Astrocyte of the cerebellum (primary cell): ENCODE results near the gene UBE2O.

Experiments
- DNase-seq: peaks from one replicate; pipeline ENCODE4 v3.0.0-alpha.2; 2011; ENCODE audit warnings: low read depth
- H3K4me3 ChIP-seq: 2 replicates; pipeline ENCODE4 v1.5.1; 2011; ENCODE audit warnings: mild to moderate bottlenecking, low read depth, low read length, moderate library complexity
- CTCF ChIP-seq: IDR thresholded peaks from 2 replicates; pipeline ENCODE4 v1.5.1; 2012; ENCODE audit warnings: low read length, low read depth, moderate library complexity, mild to moderate bottlenecking; ENCODE audit errors: missing control alignments
- in situ Hi-C: cut with HindIII; loops from 2 replicates; pipeline ENCODE4 v1.10.0; 2017; ENCODE audit warnings: low sequenced_read_pairs

UBE2O gene

DNA sequence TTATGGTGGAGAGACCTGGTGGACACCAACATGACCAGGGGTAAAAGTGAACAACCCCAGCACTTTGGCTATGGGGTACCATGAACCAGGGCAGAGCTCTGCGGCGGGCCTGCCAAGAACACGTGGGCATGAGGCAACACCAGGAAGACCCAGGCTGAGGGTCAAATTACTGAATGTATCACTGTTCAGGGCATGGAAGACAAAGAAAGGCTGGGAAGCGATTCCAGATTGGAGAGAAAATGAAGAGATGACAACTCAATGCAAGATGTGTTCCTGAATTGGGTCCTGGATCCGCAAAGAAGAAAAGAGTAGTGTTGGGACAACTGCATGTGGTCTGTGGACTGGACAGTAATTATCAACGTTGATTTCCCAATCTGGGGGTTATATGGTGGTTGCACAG lies 48.7 kb downstream of the UBE2O start:
- DNase-seq, result no peak
- no peak for TF ChIP-seq CTCF
- no peak overlapping the region for H3K4me3 ChIP-seq
- in situ Hi-C loops, result no loop called here

- in situ Hi-C loops, result no loop called here
- no peak for DNase-seq
- H3K4me3 ChIP-seq, result no peak overlapping the region
- TF ChIP-seq CTCF, result no peak
Observed at GRCh38 chr17:76402711-76403110, 50.2 kb downstream of the UBE2O start.

- no peak for TF ChIP-seq CTCF
- in situ Hi-C loops, result no loop called here
- DNase-seq, result no peak
- H3K4me3 ChIP-seq, result no peak overlapping the region
Observed at GRCh38 chr17:76399175-76400172, 53.5 kb downstream of the UBE2O start.

- in situ Hi-C loops, result no loop called here
- no peak overlapping the region for H3K4me3 ChIP-seq
- no peak for DNase-seq
- TF ChIP-seq CTCF, result no peak
Observed at GRCh38 chr17:76398523-76399174, 54.3 kb downstream of the UBE2O start.

- in situ Hi-C loops, result no loop called here
- TF ChIP-seq CTCF, result peak; percentile 96
- no peak overlapping the region for H3K4me3 ChIP-seq
- peak; percentile 82 for DNase-seq
Observed at GRCh38 chr17:76397687-76398522, 55.0 kb downstream of the UBE2O start.

GRCh38 chr17:76397184-76397583 lies 55.8 kb downstream of the UBE2O start:
- TF ChIP-seq CTCF, result no peak
- no peak for DNase-seq
- H3K4me3 ChIP-seq, result no peak overlapping the region
- in situ Hi-C loops, result no loop called here
